ENCODE results near the gene STS.
A peak's percentile ranks its signal among the peaks of the same experiment; 100 is the strongest.

STS gene

GRCh38 chrX:7155163-7155562 is 7.7 kb downstream of the STS start:
- no peak overlapping the region for H3K4me3 ChIP-seq (replicated peaks; ENCODE audit: low read depth, low read length)
- TF ChIP-seq CTCF (IDR thresholded peaks at IDR 0.05; ENCODE audit: low read length, missing control alignments), result no peak
- no peak for DNase-seq (ENCODE audit: low read depth)

- no peak overlapping the region for H3K4me3 ChIP-seq (replicated peaks; ENCODE audit: low read depth, low read length)
- DNase-seq (ENCODE audit: low read depth), result no peak
- TF ChIP-seq CTCF (IDR thresholded peaks at IDR 0.05; ENCODE audit: low read length, missing control alignments), result no peak
These were observed 9.4 kb downstream of the STS start for GRCh38 chrX:7156879-7157278.

GRCh38 chrX:7158468-7158990 is 11.0 kb downstream of the STS start:
- no peak overlapping the region for H3K4me3 ChIP-seq (replicated peaks; ENCODE audit: low read depth, low read length)
- DNase-seq (ENCODE audit: low read depth), result no peak
- no peak for TF ChIP-seq CTCF (IDR thresholded peaks at IDR 0.05; ENCODE audit: low read length, missing control alignments)

GRCh38 chrX:7159149-7159861 is 11.8 kb downstream of the STS start:
- no peak for TF ChIP-seq CTCF (IDR thresholded peaks at IDR 0.05; ENCODE audit: low read length, missing control alignments)
- DNase-seq (ENCODE audit: low read depth), result peak; percentile 2
- no peak overlapping the region for H3K4me3 ChIP-seq (replicated peaks; ENCODE audit: low read depth, low read length)

- no peak for DNase-seq (ENCODE audit: low read depth)
- TF ChIP-seq CTCF (IDR thresholded peaks at IDR 0.05; ENCODE audit: low read length, missing control alignments), result no peak
- no peak overlapping the region for H3K4me3 ChIP-seq (replicated peaks; ENCODE audit: low read depth, low read length)
These were observed 15.7 kb downstream of the STS start for GRCh38 chrX:7163146-7163677.

- no peak for TF ChIP-seq CTCF (IDR thresholded peaks at IDR 0.05; ENCODE audit: low read length, missing control alignments)
- H3K4me3 ChIP-seq (replicated peaks; ENCODE audit: low read depth, low read length), result no peak overlapping the region
- DNase-seq (ENCODE audit: low read depth), result no peak
These were observed 16.7 kb downstream of the STS start for GRCh38 chrX:7164174-7164573.

GRCh38 chrX:7168371-7168770 is 20.9 kb downstream of the STS start:
- TF ChIP-seq CTCF (IDR thresholded peaks at IDR 0.05; ENCODE audit: low read length, missing control alignments), result no peak
- H3K4me3 ChIP-seq (replicated peaks; ENCODE audit: low read depth, low read length), result no peak overlapping the region
- no peak for DNase-seq (ENCODE audit: low read depth)
